ENCODE data around the gene KIF4A.

DNA sequence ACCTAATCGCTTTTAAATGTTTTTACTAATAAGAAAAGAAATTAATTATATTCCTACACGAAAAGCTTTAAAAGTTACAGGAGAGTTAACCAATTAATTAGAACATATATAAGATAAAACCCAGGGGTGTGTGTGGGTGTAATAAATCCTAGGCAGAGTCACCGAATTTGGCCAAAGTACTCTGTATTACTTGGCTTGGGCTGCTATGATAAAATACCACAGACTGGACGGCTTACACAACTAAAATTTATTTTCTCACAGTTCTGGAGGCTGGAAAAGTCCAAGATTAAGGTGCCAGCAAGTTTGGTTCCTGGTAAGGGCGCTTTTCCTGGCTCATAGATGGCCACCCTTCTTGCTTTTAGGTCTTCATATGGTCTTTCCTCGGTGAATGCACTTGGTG is 45.0 kb upstream of the KIF4A start:
- TF ChIP-seq, protein P1, sequence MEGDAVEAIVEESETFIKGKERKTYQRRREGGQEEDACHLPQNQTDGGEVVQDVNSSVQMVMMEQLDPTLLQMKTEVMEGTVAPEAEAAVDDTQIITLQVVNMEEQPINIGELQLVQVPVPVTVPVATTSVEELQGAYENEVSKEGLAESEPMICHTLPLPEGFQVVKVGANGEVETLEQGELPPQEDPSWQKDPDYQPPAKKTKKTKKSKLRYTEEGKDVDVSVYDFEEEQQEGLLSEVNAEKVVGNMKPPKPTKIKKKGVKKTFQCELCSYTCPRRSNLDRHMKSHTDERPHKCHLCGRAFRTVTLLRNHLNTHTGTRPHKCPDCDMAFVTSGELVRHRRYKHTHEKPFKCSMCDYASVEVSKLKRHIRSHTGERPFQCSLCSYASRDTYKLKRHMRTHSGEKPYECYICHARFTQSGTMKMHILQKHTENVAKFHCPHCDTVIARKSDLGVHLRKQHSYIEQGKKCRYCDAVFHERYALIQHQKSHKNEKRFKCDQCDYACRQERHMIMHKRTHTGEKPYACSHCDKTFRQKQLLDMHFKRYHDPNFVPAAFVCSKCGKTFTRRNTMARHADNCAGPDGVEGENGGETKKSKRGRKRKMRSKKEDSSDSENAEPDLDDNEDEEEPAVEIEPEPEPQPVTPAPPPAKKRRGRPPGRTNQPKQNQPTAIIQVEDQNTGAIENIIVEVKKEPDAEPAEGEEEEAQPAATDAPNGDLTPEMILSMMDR (IDR thresholded peaks at IDR 0.05): no peak
- TF ChIP-seq, protein P2, sequence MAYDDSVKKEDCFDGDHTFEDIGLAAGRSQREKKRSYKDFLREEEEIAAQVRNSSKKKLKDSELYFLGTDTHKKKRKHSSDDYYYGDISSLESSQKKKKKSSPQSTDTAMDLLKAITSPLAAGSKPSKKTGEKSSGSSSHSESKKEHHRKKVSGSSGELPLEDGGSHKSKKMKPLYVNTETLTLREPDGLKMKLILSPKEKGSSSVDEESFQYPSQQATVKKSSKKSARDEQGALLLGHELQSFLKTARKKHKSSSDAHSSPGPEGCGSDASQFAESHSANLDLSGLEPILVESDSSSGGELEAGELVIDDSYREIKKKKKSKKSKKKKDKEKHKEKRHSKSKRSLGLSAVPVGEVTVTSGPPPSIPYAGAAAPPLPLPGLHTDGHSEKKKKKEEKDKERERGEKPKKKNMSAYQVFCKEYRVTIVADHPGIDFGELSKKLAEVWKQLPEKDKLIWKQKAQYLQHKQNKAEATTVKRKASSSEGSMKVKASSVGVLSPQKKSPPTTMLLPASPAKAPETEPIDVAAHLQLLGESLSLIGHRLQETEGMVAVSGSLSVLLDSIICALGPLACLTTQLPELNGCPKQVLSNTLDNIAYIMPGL (CRISPR knock-in tag; IDR thresholded peaks at IDR 0.05): no peak
- no peak for TF ChIP-seq ETV6 (CRISPR knock-in tag; IDR thresholded peaks at IDR 0.05)
